ENCODE data around the gene CCDC152.

DNA sequence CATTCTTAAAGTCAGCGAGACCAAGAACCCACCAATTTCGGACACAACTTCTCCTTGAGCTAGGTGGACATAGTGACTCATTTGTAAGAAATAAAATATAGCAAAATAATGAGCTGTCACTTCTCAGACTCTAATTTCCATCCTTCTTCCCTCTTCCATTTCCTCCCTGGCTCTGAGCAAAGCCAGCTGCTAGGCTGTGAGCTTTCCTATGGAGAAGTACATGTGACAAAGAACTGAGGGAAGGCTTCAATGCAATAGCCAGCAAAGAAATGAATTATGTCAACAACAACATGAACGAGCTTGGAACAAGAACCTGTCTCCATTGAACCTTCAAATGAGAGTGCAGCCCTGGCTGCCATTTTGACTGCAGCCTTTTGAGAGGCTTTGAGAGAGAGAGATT, 81.0 kb downstream of the CCDC152 start:
- TF ChIP-seq, protein P1, sequence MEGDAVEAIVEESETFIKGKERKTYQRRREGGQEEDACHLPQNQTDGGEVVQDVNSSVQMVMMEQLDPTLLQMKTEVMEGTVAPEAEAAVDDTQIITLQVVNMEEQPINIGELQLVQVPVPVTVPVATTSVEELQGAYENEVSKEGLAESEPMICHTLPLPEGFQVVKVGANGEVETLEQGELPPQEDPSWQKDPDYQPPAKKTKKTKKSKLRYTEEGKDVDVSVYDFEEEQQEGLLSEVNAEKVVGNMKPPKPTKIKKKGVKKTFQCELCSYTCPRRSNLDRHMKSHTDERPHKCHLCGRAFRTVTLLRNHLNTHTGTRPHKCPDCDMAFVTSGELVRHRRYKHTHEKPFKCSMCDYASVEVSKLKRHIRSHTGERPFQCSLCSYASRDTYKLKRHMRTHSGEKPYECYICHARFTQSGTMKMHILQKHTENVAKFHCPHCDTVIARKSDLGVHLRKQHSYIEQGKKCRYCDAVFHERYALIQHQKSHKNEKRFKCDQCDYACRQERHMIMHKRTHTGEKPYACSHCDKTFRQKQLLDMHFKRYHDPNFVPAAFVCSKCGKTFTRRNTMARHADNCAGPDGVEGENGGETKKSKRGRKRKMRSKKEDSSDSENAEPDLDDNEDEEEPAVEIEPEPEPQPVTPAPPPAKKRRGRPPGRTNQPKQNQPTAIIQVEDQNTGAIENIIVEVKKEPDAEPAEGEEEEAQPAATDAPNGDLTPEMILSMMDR (IDR thresholded peaks at IDR 0.05) = no peak
- no peak for TF ChIP-seq POLR2AphosphoS5 (IDR thresholded peaks at IDR 0.05)
